Activated CD8-positive, alpha-beta memory T cell treated with anti-CD3 and anti-CD28 coated beads, Interleukin-2, amount 50 U/mL, for 24 hours (primary cell): ENCODE data around the gene SURF2.

ENCODE experiments used
- DNase-seq: peaks from one replicate; pipeline ENCODE4 v3.0.0-alpha.2; 2020; ENCODE audit errors: extremely low read depth

The SURF2 gene

GRCh38 chr9:133401588-133401987 lies 45.2 kb downstream of the SURF2 start:
- no peak for DNase-seq

- DNase-seq = no peak
These were observed 46.3 kb downstream of the SURF2 start for GRCh38 chr9:133402689-133403088.

GRCh38 chr9:133403766-133404453 lies 47.6 kb downstream of the SURF2 start:
- DNase-seq = no peak

- no peak for DNase-seq
These were observed 48.2 kb downstream of the SURF2 start for GRCh38 chr9:133404454-133405002.

- no peak for DNase-seq
These were observed 49.4 kb downstream of the SURF2 start for GRCh38 chr9:133405508-133406438.

- DNase-seq = peak; percentile 58
These were observed 50.3 kb downstream of the SURF2 start for GRCh38 chr9:133406480-133407307.

- no peak for DNase-seq
These were observed 51.7 kb downstream of the SURF2 start for GRCh38 chr9:133408042-133408441.
